HepG2 (cell line): ENCODE measurements around the gene PRRC2A. TPM values are rescaled to one million over a fixed set of nuclear protein-coding genes. Genes with fewer than 3 reads are reported as not detected.
A peak's percentile ranks its signal among the peaks of the same experiment; 100 is the strongest.

Source experiments
- ARHGAP35 ChIP-seq: sonication (generic); formaldehyde crosslinking; IDR thresholded peaks from 2 replicates; pipeline ENCODE4 v1.9.0; 2022; ENCODE audit warnings: mild to moderate bottlenecking, inconsistent platforms, moderate library complexity, missing genetic modification reagents, borderline replicate concordance
- ATAD3A ChIP-seq: sonication (generic); formaldehyde crosslinking; IDR thresholded peaks from 2 replicates; pipeline ENCODE4 v1.4.0; 2020; ENCODE audit warnings: missing genetic modification reagents
- ATF1 ChIP-seq: IDR thresholded peaks from 2 replicates; pipeline ENCODE4 v1.6.1; 2016; ENCODE audit warnings: mild to moderate bottlenecking, control low read depth
- CENPT ChIP-seq: sonication (generic); formaldehyde crosslinking; IDR thresholded peaks from 2 replicates; pipeline ENCODE4 v1.8.0; 2022; ENCODE audit warnings: low read depth, mild to moderate bottlenecking, moderate library complexity, missing genetic modification reagents
- FIP1L1 ChIP-seq: fragments of 200-400 bp; formaldehyde crosslinking; IDR thresholded peaks from 2 replicates; pipeline ENCODE4 v1.6.1; 2018; ENCODE audit warnings: low read depth, mild to moderate bottlenecking, low read length, moderate library complexity, borderline replicate concordance; ENCODE audit not compliant: insufficient read depth
- GABPA ChIP-seq, 2 experiments: IDR thresholded peaks; 2 replicates each; pipeline ENCODE4 v1.6.1; 2011 to 2016; ENCODE audit warnings: low read depth in 2 of 2, low read length in 1 of 2, missing biosample characterization in 1 of 2, missing genetic modification characterization in 1 of 2
- GATAD1 ChIP-seq: IDR thresholded peaks from 2 replicates; pipeline ENCODE4 v1.6.1; 2016; ENCODE audit warnings: missing genetic modification reagents, missing compliant biosample characterization
- HNRNPH1 ChIP-seq: fragments of 200-400 bp; formaldehyde crosslinking; optimal IDR thresholded peaks from 2 replicates; pipeline ENCODE3; 2017; ENCODE audit warnings: mild to moderate bottlenecking, low read depth, low read length
- IKZF4 ChIP-seq: sonication (generic); formaldehyde crosslinking; IDR thresholded peaks from 2 replicates; pipeline ENCODE4 v1.5.1; 2020; ENCODE audit warnings: borderline replicate concordance, mild to moderate bottlenecking, low read depth, missing genetic modification reagents; ENCODE audit errors: not compliant biosample characterization
- KDM1A ChIP-seq: IDR thresholded peaks from 2 replicates; pipeline ENCODE4 v1.6.1; 2016; ENCODE audit warnings: missing compliant biosample characterization
- MEF2D ChIP-seq: sonication (generic); formaldehyde crosslinking; IDR thresholded peaks from 2 replicates; pipeline ENCODE4 v1.5.1; 2020; ENCODE audit warnings: mild to moderate bottlenecking, missing genetic modification reagents
- MLLT10 ChIP-seq: sonication (generic); formaldehyde crosslinking; IDR thresholded peaks from 2 replicates; pipeline ENCODE4 v1.4.0; 2020; ENCODE audit warnings: missing genetic modification reagents
- RFXAP ChIP-seq: sonication (generic); formaldehyde crosslinking; IDR thresholded peaks from 2 replicates; pipeline ENCODE4 v1.4.0; 2020; ENCODE audit warnings: missing genetic modification reagents, borderline replicate concordance
- ZFP90 ChIP-seq: sonication (generic); formaldehyde crosslinking; IDR thresholded peaks from 2 replicates; pipeline ENCODE4 v1.8.0; 2022; ENCODE audit warnings: missing genetic modification reagents, mild to moderate bottlenecking, inconsistent platforms, borderline replicate concordance
- ZNF180 ChIP-seq: sonication (generic); formaldehyde crosslinking; IDR thresholded peaks from 2 replicates; pipeline ENCODE4 v1.4.0; 2020; ENCODE audit warnings: low read depth, missing genetic modification reagents, borderline replicate concordance
- ZNF354B ChIP-seq: sonication (generic); formaldehyde crosslinking; IDR thresholded peaks from 2 replicates; pipeline ENCODE4 v1.8.0; 2022; ENCODE audit warnings: mild to moderate bottlenecking, missing genetic modification reagents
- ZNF430 ChIP-seq: sonication (generic); formaldehyde crosslinking; IDR thresholded peaks from 2 replicates; pipeline ENCODE4 v1.9.0; 2021; ENCODE audit warnings: mild to moderate bottlenecking, missing genetic modification reagents
- ZNF451 ChIP-seq: sonication (generic); formaldehyde crosslinking; IDR thresholded peaks from 2 replicates; pipeline ENCODE4 v1.5.0; 2020; ENCODE audit warnings: mild to moderate bottlenecking, missing genetic modification reagents
- ZNF782 ChIP-seq: sonication (generic); formaldehyde crosslinking; IDR thresholded peaks from 2 replicates; pipeline ENCODE4 v1.4.0; 2020; ENCODE audit warnings: missing genetic modification reagents, mild to moderate bottlenecking, borderline replicate concordance
- ZSCAN31 ChIP-seq: sonication (generic); formaldehyde crosslinking; IDR thresholded peaks from 2 replicates; pipeline ENCODE4 v1.5.0; 2020; ENCODE audit warnings: low read depth, mild to moderate bottlenecking, missing genetic modification reagents
- polyA plus RNA-seq, 8 experiments: library from polyadenylated mRNA; depleted of rRNA in 3 of 8; stranded (reverse) in 7 of 8; unstranded in 1 of 8; fragments of >200 nt; fragmentation: Illumina TruSeq in 4 of 8; extraction: Trizol in 4 of 8; gene quantifications; 2 replicates each; pipeline versions ENCODE4 v1.2.1 to v1.2.3, GENCODE V29; 2011 to 2016; ENCODE audit warnings: low read depth in 4 of 8, missing spikeins in 1 of 8, mixed read lengths in 1 of 8; ENCODE audit not compliant: insufficient read depth in 1 of 8
- total RNA-seq, 5 experiments: library from RNA; depleted of rRNA; stranded (reverse); fragments of >200 nt; fragmentation: Illumina TruSeq; extraction: Trizol; gene quantifications; 2 replicates each; pipeline ENCODE4 v1.2.3, GENCODE V29; 2016; ENCODE audit warnings: low read depth in 1 of 5
- TF ChIP-seq, protein P1 (sequence below): sonication (generic); formaldehyde crosslinking; IDR thresholded peaks from 2 replicates; pipeline ENCODE4 v1.8.1; 2023; ENCODE audit warnings: mild to moderate bottlenecking, inconsistent platforms, moderate library complexity, missing genetic modification reagents, borderline replicate concordance
- TF ChIP-seq, protein P2 (sequence below): sonication (generic); formaldehyde crosslinking; conservative IDR thresholded peaks from 2 replicates; pipeline ENCODE4 v1.4.0; 2020; ENCODE audit warnings: mild to moderate bottlenecking, missing genetic modification reagents, moderate library complexity
- TF ChIP-seq, protein P3 (sequence below): IDR thresholded peaks from 2 replicates; pipeline ENCODE4 v1.6.1; 2016

The PRRC2A gene
- total and polyA plus RNA-seq, 2 of the 13 experiments (the other 11 are each of a cell fraction or from before 2014, with no cell fraction given) = 38.9 to 47.4 TPM

DNA sequence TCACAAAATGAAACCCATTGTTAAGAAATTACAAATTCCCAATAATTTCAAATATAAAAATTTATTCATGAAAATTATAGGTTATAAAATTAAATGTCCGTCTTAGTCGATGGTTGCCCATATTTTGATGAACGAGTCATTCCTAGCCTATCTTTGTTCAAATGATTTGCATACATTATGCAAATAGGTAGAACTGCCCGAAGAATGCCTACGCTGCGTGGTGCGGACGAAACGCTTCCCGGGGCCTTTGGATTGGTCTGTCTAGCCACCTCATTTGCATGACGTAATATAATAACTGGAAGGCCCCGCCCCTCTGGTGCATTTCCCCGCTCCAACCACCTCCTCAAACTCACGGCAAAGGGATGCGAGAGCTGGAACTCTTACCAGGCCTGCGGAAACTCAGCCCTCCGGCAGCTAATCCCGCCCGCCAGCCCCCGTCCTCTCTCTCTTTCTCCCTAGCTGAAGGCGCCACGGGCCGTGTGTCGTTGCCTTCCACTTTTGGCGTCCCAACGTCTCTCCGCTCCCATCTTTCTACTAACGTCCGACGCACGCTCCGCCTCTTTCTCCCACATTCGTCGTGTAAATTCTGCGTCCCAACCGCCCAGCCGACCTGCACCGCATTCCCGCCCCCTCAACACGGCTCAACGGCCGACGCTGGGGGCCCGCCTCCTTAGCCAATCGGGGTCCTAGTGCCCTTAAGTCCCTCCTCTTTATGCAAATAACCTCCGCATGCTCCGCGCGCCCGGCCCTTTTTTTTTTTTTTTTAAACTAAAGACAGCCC is 520 bp upstream of the PRRC2A start (continued):
- TF ChIP-seq, protein P1, sequence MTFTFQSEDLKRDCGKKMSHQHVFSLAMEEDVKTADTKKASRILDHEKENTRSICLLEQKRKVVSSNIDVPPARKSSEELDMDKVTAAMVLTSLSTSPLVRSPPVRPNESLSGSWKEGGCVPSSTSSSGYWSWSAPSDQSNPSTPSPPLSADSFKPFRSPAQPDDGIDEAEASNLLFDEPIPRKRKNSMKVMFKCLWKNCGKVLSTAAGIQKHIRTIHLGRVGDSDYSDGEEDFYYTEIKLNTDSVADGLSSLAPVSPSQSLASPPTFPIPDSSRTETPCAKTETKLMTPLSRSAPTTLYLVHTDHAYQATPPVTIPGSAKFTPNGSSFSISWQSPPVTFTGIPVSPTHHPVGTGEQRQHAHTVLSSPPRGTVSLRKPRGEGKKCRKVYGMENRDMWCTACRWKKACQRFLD (CRISPR knock-in tag) = peak; percentile 90; the same call in 1 of the 2 replicates
- TF ChIP-seq GABPA (IDR thresholded peaks at IDR 0.05; ENCODE audit: low read depth, low read length) (no peak), GABPA (CRISPR knock-in tag; IDR thresholded peaks at IDR 0.05; ENCODE audit: low read depth) (peak; percentile 61), ATAD3A (CRISPR knock-in tag) (0 out of 2 replicates have a peak, but pooled peaks have one; percentile 16), ZNF451 (peak; percentile 33; the same call in 1 of the 2 replicates), ZNF354B (CRISPR knock-in tag) (peak; percentile 93; the same call in 1 of the 2 replicates), ZFP90 (peak; percentile 43; the same call in 1 of the 2 replicates), MLLT10 (CRISPR knock-in tag) (no peak), ZSCAN31 (peak; percentile 21; the same call in 1 of the 2 replicates), ARHGAP35 (CRISPR knock-in tag) (0 out of 2 replicates have a peak, but pooled peaks have one; percentile 35), ZNF180 (no peak), GATAD1 (CRISPR knock-in tag) (peak; percentile 83), IKZF4 (peak; percentile 79), ATF1 (CRISPR knock-in tag) (peak; percentile 92), RFXAP (CRISPR knock-in tag) (peak; percentile 82), FIP1L1 (0 out of 2 replicates have a peak, but pooled peaks have one; percentile 63), HNRNPH1 (peak; percentile 66), CENPT (peak; percentile 67; the same call in 1 of the 2 replicates), KDM1A (CRISPR knock-in tag) (no peak), ZNF782 (CRISPR knock-in tag) (peak; percentile 87; the same call in 1 of the 2 replicates), MEF2D (CRISPR knock-in tag) (peak; percentile 91), ZNF430 (CRISPR knock-in tag) (no peak; the same call in 1 of the 2 replicates)
- TF ChIP-seq, protein P2, sequence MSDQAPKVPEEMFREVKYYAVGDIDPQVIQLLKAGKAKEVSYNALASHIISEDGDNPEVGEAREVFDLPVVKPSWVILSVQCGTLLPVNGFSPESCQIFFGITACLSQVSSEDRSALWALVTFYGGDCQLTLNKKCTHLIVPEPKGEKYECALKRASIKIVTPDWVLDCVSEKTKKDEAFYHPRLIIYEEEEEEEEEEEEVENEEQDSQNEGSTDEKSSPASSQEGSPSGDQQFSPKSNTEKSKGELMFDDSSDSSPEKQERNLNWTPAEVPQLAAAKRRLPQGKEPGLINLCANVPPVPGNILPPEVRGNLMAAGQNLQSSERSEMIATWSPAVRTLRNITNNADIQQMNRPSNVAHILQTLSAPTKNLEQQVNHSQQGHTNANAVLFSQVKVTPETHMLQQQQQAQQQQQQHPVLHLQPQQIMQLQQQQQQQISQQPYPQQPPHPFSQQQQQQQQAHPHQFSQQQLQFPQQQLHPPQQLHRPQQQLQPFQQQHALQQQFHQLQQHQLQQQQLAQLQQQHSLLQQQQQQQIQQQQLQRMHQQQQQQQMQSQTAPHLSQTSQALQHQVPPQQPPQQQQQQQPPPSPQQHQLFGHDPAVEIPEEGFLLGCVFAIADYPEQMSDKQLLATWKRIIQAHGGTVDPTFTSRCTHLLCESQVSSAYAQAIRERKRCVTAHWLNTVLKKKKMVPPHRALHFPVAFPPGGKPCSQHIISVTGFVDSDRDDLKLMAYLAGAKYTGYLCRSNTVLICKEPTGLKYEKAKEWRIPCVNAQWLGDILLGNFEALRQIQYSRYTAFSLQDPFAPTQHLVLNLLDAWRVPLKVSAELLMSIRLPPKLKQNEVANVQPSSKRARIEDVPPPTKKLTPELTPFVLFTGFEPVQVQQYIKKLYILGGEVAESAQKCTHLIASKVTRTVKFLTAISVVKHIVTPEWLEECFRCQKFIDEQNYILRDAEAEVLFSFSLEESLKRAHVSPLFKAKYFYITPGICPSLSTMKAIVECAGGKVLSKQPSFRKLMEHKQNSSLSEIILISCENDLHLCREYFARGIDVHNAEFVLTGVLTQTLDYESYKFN (CRISPR knock-in tag) = peak; percentile 67
- TF ChIP-seq, protein P3, sequence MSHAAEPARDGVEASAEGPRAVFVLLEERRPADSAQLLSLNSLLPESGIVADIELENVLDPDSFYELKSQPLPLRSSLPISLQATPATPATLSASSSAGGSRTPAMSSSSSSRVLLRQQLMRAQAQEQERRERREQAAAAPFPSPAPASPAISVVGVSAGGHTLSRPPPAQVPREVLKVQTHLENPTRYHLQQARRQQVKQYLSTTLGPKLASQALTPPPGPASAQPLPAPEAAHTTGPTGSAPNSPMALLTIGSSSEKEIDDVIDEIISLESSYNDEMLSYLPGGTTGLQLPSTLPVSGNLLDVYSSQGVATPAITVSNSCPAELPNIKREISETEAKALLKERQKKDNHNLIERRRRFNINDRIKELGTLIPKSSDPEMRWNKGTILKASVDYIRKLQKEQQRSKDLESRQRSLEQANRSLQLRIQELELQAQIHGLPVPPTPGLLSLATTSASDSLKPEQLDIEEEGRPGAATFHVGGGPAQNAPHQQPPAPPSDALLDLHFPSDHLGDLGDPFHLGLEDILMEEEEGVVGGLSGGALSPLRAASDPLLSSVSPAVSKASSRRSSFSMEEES (CRISPR knock-in tag) = peak; percentile 30
